ENCODE measurements around the gene PNPT1.

DNA sequence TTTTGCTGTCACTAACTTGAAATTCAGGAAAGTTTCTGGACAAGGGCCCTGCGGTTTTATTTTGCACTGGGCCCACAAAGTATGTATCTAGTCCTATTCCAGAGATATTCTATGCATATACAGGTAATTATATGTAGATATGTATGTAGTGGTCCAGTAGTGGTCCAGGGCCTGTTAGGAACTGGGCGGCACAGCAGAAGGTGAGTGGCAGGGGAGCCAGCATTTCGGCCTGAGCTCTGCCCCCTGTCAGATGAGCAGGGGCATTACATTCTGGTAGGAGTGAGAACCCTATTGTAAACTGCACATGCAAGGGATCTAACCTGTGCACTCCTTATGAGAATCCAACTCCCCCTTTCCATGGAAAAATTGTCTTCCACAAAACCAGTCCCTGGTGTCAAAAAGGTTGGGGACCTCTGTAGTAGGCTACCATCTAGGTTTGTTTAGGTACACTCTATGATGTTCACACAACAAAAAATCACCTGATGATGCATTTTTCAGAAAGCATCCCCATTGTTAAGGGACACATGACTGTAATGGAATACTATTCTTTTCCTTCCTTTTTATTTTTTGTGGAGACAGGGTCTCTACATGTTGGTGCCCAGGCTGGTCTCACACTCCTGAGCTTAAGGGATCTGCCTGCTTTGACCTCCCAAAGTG, 73.4 kb downstream of the PNPT1 start:
- TF ChIP-seq, protein P1, sequence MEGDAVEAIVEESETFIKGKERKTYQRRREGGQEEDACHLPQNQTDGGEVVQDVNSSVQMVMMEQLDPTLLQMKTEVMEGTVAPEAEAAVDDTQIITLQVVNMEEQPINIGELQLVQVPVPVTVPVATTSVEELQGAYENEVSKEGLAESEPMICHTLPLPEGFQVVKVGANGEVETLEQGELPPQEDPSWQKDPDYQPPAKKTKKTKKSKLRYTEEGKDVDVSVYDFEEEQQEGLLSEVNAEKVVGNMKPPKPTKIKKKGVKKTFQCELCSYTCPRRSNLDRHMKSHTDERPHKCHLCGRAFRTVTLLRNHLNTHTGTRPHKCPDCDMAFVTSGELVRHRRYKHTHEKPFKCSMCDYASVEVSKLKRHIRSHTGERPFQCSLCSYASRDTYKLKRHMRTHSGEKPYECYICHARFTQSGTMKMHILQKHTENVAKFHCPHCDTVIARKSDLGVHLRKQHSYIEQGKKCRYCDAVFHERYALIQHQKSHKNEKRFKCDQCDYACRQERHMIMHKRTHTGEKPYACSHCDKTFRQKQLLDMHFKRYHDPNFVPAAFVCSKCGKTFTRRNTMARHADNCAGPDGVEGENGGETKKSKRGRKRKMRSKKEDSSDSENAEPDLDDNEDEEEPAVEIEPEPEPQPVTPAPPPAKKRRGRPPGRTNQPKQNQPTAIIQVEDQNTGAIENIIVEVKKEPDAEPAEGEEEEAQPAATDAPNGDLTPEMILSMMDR (IDR thresholded peaks at IDR 0.05; ENCODE audit: insufficient read depth, low read length, poor library complexity, severe bottlenecking): peak; percentile 62
- TF ChIP-seq EZH2phosphoT487 (conservative IDR thresholded peaks at IDR 0.05; ENCODE audit: low read length): no peak
